NCI-H226 (cell line): Measurements from ENCODE around the gene ZNF85.
"Not testable (repeated sequence)": the region's sequence is repeated elsewhere in the genome, so short reads cannot be mapped to it uniquely, and the experiment has no call there.

Experiments
- DNase-seq: peaks from one replicate; pipeline ENCODE4 v3.0.0-alpha.2; 2015

Gene ZNF85

GRCh38 chr19:20923077-20923871, at the start of gene ZNF85:
TSS of gene ZNF85 (plus strand) at chr19:20923251. CDS start at chr19:20923401, 150 bp downstream.
- peak; percentile 87 for DNase-seq

GRCh38 chr19:20879501-20879900, 43.5 kb upstream of the ZNF85 start:
- DNase-seq = no peak

GRCh38 chr19:20912973-20913372, 10.1 kb upstream of the ZNF85 start:
- no peak for DNase-seq

GRCh38 chr19:20925481-20925880, 2.4 kb downstream of the ZNF85 start:
- no peak for DNase-seq

GRCh38 chr19:20926796-20927195, 3.7 kb downstream of the ZNF85 start:
- DNase-seq = no peak

- peak; percentile 9 for DNase-seq
Observed at GRCh38 chr19:20928371-20928770, 5.3 kb downstream of the ZNF85 start.

- DNase-seq = not testable (repeated sequence)
Observed at GRCh38 chr19:20936322-20936947, 13.4 kb downstream of the ZNF85 start.

GRCh38 chr19:20952561-20953095, 29.6 kb downstream of the ZNF85 start:
- DNase-seq = not testable (repeated sequence)

- DNase-seq = no peak
Observed at GRCh38 chr19:20964798-20965197, 41.7 kb downstream of the ZNF85 start.

- DNase-seq = no peak
Observed at GRCh38 chr19:20968092-20968491, 45.0 kb downstream of the ZNF85 start.

- DNase-seq = no peak
Observed at GRCh38 chr19:20969498-20969897, 46.4 kb downstream of the ZNF85 start.

- DNase-seq = no peak
Observed at GRCh38 chr19:20969898-20970297, 46.8 kb downstream of the ZNF85 start.

- DNase-seq = not testable (repeated sequence)
Observed at GRCh38 chr19:20992788-20993187, 69.7 kb downstream of the ZNF85 start.

- peak; percentile 75 for DNase-seq
Observed at GRCh38 chr19:20999731-21000352, 76.8 kb downstream of the ZNF85 start.
